B cell (primary cell): ENCODE results near the gene RIN3. TPM values are rescaled to one million over a fixed set of nuclear protein-coding genes. Genes with fewer than 3 reads are reported as not detected.

Source experiments
- ATAC-seq: fragments of 200-7000 bp; cut with Tn5 transposase; one replicate; pipeline ENCODE4 v1.10.0; 2021; ENCODE audit warnings: low read depth, mild to moderate bottlenecking, moderate number of reproducible peaks, moderate library complexity
- CTCF ChIA-PET: fragments of 350-600 bp; sonication (Branson Sonifier 250); formaldehyde crosslinking; loops from one replicate; lab custom pipeline; 2021; ENCODE audit warnings: antibody characterized with exemption, inconsistent platforms; lab: Charles Lee
- POLR2A ChIA-PET: fragments of 350-600 bp; sonication (Branson Sonifier 250); formaldehyde crosslinking; loops from one replicate; lab custom pipeline; 2021; ENCODE audit warnings: antibody characterized with exemption; lab: Charles Lee
- DNase-seq: peaks from one replicate; pipeline ENCODE4 v3.0.0; 2013
- H2AFZ ChIP-seq: 2 replicates; pipeline ENCODE4 v1.6.1; 2012; ENCODE audit warnings: mild to moderate bottlenecking, low read depth, low read length; ENCODE audit not compliant: insufficient read depth, poor library complexity, severe bottlenecking
- H3K27ac ChIP-seq, 2 donors: 1 replicate in 1 of 2; 2 replicates in 1 of 2; pipeline ENCODE4 v1.5.1; 2012 to 2013; ENCODE audit warnings: low read length in 2 of 2, mild to moderate bottlenecking in 2 of 2, moderate library complexity in 1 of 2
- H3K27me3 ChIP-seq, 4 experiments: fragments of 200-600 bp in 1 of 4; sonication (generic) in 1 of 4; replicated peaks in 1 of 4; 1 replicate in 2 of 4; 2 replicates in 2 of 4; pipeline versions ENCODE4 v1.6.1 to v1.7.0; 2013 to 2016; ENCODE audit warnings: low read length in 3 of 4, mild to moderate bottlenecking in 2 of 4, mixed read lengths in 1 of 4, moderate library complexity in 1 of 4; ENCODE audit not compliant: insufficient read depth in 4 of 4, control insufficient read depth in 3 of 4; ENCODE audit errors: control extremely low read depth in 1 of 4
- H3K36me3 ChIP-seq, 2 experiments: replicated peaks in 1 of 2; 1 replicate in 1 of 2; 2 replicates in 1 of 2; pipeline versions ENCODE4 v1.6.1 to v1.7.1; 2013; ENCODE audit warnings: low read length in 1 of 2; ENCODE audit not compliant: insufficient read depth in 2 of 2, control insufficient read depth in 1 of 2; ENCODE audit errors: control extremely low read depth in 1 of 2, extremely low read depth in 1 of 2
- H3K4me1 ChIP-seq, 2 donors: fragments of 200-600 bp in 1 of 2; sonication (generic) in 1 of 2; 1 replicate in 1 of 2; 2 replicates in 1 of 2; pipeline versions ENCODE4 v1.5.1 to v1.6.1; 2013 to 2017; ENCODE audit warnings: low read length in 2 of 2; ENCODE audit not compliant: control insufficient read depth in 2 of 2, insufficient read depth in 2 of 2
- H3K4me2 ChIP-seq: replicated peaks from 2 replicates; pipeline ENCODE3; 2012; ENCODE audit warnings: mild to moderate bottlenecking, low read depth, low read length; ENCODE audit not compliant: poor library complexity, severe bottlenecking
- H3K4me3 ChIP-seq, 5 experiments: fragments of 200-600 bp in 1 of 5; sonication (generic) in 1 of 5; 1 replicate in 3 of 5; 2 replicates in 2 of 5; pipeline versions ENCODE4 v1.5.1 to v1.7.0; 2011 to 2016; ENCODE audit warnings: low read length in 4 of 5, mild to moderate bottlenecking in 4 of 5, low read depth in 2 of 5, control low read depth in 1 of 5, moderate library complexity in 1 of 5; ENCODE audit not compliant: insufficient read depth in 1 of 5; ENCODE audit errors: control extremely low read depth in 1 of 5, extremely low read depth in 1 of 5
- H3K79me2 ChIP-seq: fragments of 200-600 bp; sonication (generic); one replicate; pipeline ENCODE4 v1.6.0; 2016; ENCODE audit warnings: low read length; ENCODE audit not compliant: control insufficient read depth, insufficient read depth
- H3K9ac ChIP-seq: fragments of 200-600 bp; sonication (generic); 2 replicates; pipeline ENCODE4 v1.6.1; 2017; ENCODE audit warnings: mild to moderate bottlenecking, low read length, moderate library complexity
- H3K9me3 ChIP-seq, 3 donors: one replicate each; pipeline versions ENCODE4 v1.6.1 to v1.7.1; 2013; ENCODE audit warnings: low read length in 2 of 3; ENCODE audit not compliant: control insufficient read depth in 2 of 3, insufficient read depth in 1 of 3; ENCODE audit errors: control extremely low read depth in 1 of 3
- H4K20me1 ChIP-seq: 2 replicates; pipeline ENCODE4 v1.6.0; 2012; ENCODE audit warnings: mild to moderate bottlenecking, low read length; ENCODE audit not compliant: insufficient read depth, control insufficient read depth, poor library complexity, severe bottlenecking
- H3K27ac Mint-ChIP-seq: one replicate; pipeline ENCODE4 v1.8.0; 2021; ENCODE audit warnings: mixed read lengths
- H3K27me3 Mint-ChIP-seq: one replicate; pipeline ENCODE4 v1.8.0; 2021; ENCODE audit warnings: mixed read lengths
- H3K4me1 Mint-ChIP-seq: one replicate; pipeline ENCODE4 v1.8.0; 2021; ENCODE audit warnings: mixed read lengths
- H3K4me3 Mint-ChIP-seq: one replicate; pipeline ENCODE4 v1.8.0; 2021; ENCODE audit warnings: mixed read lengths
- H3K9me3 Mint-ChIP-seq: one replicate; pipeline ENCODE4 v1.8.0; 2022; ENCODE audit warnings: mixed read lengths; ENCODE audit not compliant: insufficient read depth
- EZH2 ChIP-seq: IDR thresholded peaks from 2 replicates; pipeline ENCODE4 v1.6.1; 2012; ENCODE audit warnings: borderline replicate concordance, low read depth, mild to moderate bottlenecking, moderate library complexity, low read length; ENCODE audit not compliant: insufficient read depth, poor library complexity, severe bottlenecking
- WGBS: methylation state at CpG from one replicate; pipeline ENCODE4 v1.1.5; 2013; ENCODE audit warnings: missing lambda C conversion rate; ENCODE audit not compliant: insufficient coverage; 5-methylcytosine and 5-hydroxymethylcytosine counted together
- intact Hi-C: fragments of 100-400 bp; cut with micrococcal nuclease; formaldehyde crosslinking; loops from one replicate; pipeline ENCODE4 v1.10.0; 2022
- polyA plus RNA-seq: library from polyadenylated mRNA; depleted of rRNA; stranded (reverse); fragments of >200 nt; gene quantifications from 2 replicates; pipeline ENCODE4 v1.2.3, GENCODE V29; 2012
- total RNA-seq, 2 donors: library from RNA; stranded (reverse); fragments of 120-200 nt in 1 of 2; gene quantifications; 1 replicate in 1 of 2; 2 replicates in 1 of 2; pipeline versions ENCODE4 v1.2.3 to v1.2.4, GENCODE V29; 2013 to 2022
- TF ChIP-seq, protein P1 (sequence below): fragments of 200-600 bp; IDR thresholded peaks from one replicate; pipeline ENCODE4 v1.8.0; 2022; ENCODE audit warnings: antibody characterized with exemption, mild to moderate bottlenecking

The RIN3 gene
- total and polyA plus RNA-seq, 2 donors (not counting 1 experiment from before 2014, with no cell fraction given): 62.1 to 123 TPM

DNA sequence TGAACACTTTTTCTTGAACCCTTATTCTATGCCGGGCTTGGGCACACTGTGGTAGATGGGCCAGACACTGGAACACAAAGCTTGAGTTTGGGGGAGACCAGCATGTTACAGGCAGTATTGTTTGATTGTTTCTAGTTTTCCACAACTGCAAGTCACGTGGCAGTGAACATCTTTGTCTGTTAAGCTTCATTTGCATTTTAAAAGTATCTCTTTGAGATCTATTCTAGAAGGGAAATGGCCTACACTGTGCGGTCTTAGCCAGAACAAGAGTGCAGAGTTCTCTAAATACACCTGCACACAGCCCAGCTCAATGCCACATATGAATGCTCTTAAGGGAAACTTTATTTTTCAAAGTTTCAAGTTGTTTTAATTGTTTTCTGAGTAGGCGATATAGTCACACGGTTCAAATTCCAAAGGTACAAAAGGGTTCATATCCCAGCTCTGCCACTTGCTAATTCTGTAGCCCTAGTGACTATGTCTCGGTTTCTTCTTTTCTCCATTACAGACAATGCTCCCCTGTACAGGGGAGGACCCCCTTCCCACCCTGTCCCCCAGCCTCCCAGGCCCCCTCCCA, 24.9 kb downstream of the RIN3 start:
- Histone ChIP-seq H3K4me3 (no peak overlapping the region), H3K9ac (peak overlapping the region; percentile 0), H3K9me3 (no peaks in the 10 kb centered on the region), H2AFZ (no peak overlapping the region), H3K4me2 (peak overlapping the region; percentile 50), H3K27me3 (no peaks in the 10 kb centered on the region), H4K20me1 (peaks cover 4% of the 10 kb centered on the region), H3K27ac (peak overlapping the region in 1 of 2 donors; percentile 59), H3K36me3 (no peaks in the 10 kb centered on the region), H3K79me2 (peaks cover 32% of the 10 kb centered on the region), H3K4me1 (peaks cover 40 to 41% of the 10 kb centered on the region in 2 donors)
- ChIA-PET CTCF (interaction anchor here (0.8 to 1.4 kb wide), 5 partner anchors 9 to 76 kb away, joined by 3 to 4 read pairs (median 4); no protein-coding TSS in a partner anchor), POLR2A (no interaction called here)
- ATAC-seq (peak; percentile 73), DNase-seq (peak; percentile 52)
- H3K9me3 Mint-ChIP-seq: no peaks in the 10 kb centered on the region
- TF ChIP-seq EZH2: no peak
- TF ChIP-seq, protein P1, sequence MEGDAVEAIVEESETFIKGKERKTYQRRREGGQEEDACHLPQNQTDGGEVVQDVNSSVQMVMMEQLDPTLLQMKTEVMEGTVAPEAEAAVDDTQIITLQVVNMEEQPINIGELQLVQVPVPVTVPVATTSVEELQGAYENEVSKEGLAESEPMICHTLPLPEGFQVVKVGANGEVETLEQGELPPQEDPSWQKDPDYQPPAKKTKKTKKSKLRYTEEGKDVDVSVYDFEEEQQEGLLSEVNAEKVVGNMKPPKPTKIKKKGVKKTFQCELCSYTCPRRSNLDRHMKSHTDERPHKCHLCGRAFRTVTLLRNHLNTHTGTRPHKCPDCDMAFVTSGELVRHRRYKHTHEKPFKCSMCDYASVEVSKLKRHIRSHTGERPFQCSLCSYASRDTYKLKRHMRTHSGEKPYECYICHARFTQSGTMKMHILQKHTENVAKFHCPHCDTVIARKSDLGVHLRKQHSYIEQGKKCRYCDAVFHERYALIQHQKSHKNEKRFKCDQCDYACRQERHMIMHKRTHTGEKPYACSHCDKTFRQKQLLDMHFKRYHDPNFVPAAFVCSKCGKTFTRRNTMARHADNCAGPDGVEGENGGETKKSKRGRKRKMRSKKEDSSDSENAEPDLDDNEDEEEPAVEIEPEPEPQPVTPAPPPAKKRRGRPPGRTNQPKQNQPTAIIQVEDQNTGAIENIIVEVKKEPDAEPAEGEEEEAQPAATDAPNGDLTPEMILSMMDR: no peak
- peak overlapping the region; percentile 37 for H3K4me3 Mint-ChIP-seq
- H3K27ac Mint-ChIP-seq: peak overlapping the region; percentile 78
- peaks cover 54% of the 10 kb centered on the region for H3K4me1 Mint-ChIP-seq
- intact Hi-C loops: no loop called here
- 55% methylated on average over 4 of the region's 6 CpGs for WGBS
- H3K27me3 Mint-ChIP-seq: no peaks in the 10 kb centered on the region

DNA sequence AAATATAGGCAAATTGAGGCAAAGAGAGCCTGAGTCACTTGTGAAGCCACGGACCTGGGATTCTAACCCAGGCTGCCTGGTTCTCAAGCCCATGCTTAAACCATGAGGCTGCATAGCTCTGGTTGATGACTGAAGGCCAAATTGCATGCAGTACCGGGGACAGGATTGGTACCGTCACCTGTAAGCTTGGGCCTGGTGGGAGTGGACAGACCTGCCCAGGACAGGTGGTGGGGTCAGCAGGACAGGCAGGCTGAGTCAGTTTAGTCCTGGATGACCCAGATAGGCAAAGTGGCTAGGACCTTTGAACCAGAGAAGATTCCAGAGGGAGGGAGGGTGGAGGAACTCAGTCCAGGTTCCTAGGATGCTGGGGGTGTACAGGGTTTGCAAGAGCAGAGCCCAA, 25.8 kb downstream of the RIN3 start:
- no peak overlapping the region for H3K27ac ChIP-seq
- CTCF ChIA-PET: interaction anchor here (1.1 to 1.4 kb wide), 3 partner anchors 50 to 76 kb away, joined by 3 to 4 read pairs (median 4); no protein-coding TSS in a partner anchor
- H3K9me3 ChIP-seq: no peaks in the 10 kb centered on the region
- DNase-seq: no peak
- H4K20me1 ChIP-seq: peaks cover 4% of the 10 kb centered on the region
- TF ChIP-seq, protein P1: no peak
- TF ChIP-seq EZH2: no peak
- POLR2A ChIA-PET: no interaction called here
- H3K4me3 ChIP-seq: no peak overlapping the region
- peaks cover 40 to 41% of the 10 kb centered on the region in 2 donors for H3K4me1 ChIP-seq
- H2AFZ ChIP-seq: peak overlapping the region; percentile 26
- intact Hi-C loops: no loop called here
- no peaks in the 10 kb centered on the region for H3K9me3 Mint-ChIP-seq
- H3K4me1 Mint-ChIP-seq: peaks cover 54% of the 10 kb centered on the region
- peak overlapping the region; percentile 50 for H3K4me2 ChIP-seq
- no peaks in the 10 kb centered on the region for H3K36me3 ChIP-seq
- peaks cover 32% of the 10 kb centered on the region for H3K79me2 ChIP-seq
- no peaks in the 10 kb centered on the region for H3K27me3 ChIP-seq
- ATAC-seq: no peak
- no peak overlapping the region for H3K27ac Mint-ChIP-seq
- WGBS: 92% methylated on average over 3 of the region's 3 CpGs
- H3K27me3 Mint-ChIP-seq: no peaks in the 10 kb centered on the region
- H3K4me3 Mint-ChIP-seq: peak overlapping the region; percentile 23
- no peak overlapping the region for H3K9ac ChIP-seq
